ENCODE measurements around the gene SLC35B2. TPM values are rescaled to one million over a fixed set of nuclear protein-coding genes. Genes with fewer than 3 reads are reported as not detected.

The SLC35B2 gene
- total and polyA plus RNA-seq, 10 of the 15 experiments (the other 5 are each of a cell fraction or from before 2014, with no cell fraction given) = 11.3 to 45.4 (median 33.8) TPM

- TF ChIP-seq, protein P1, sequence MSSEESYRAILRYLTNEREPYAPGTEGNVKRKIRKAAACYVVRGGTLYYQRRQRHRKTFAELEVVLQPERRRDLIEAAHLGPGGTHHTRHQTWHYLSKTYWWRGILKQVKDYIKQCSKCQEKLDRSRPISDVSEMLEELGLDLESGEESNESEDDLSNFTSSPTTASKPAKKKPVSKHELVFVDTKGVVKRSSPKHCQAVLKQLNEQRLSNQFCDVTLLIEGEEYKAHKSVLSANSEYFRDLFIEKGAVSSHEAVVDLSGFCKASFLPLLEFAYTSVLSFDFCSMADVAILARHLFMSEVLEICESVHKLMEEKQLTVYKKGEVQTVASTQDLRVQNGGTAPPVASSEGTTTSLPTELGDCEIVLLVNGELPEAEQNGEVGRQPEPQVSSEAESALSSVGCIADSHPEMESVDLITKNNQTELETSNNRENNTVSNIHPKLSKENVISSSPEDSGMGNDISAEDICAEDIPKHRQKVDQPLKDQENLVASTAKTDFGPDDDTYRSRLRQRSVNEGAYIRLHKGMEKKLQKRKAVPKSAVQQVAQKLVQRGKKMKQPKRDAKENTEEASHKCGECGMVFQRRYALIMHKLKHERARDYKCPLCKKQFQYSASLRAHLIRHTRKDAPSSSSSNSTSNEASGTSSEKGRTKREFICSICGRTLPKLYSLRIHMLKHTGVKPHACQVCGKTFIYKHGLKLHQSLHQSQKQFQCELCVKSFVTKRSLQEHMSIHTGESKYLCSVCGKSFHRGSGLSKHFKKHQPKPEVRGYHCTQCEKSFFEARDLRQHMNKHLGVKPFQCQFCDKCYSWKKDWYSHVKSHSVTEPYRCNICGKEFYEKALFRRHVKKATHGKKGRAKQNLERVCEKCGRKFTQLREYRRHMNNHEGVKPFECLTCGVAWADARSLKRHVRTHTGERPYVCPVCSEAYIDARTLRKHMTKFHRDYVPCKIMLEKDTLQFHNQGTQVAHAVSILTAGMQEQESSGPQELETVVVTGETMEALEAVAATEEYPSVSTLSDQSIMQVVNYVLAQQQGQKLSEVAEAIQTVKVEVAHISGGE (CRISPR knock-in tag; IDR thresholded peaks at IDR 0.05) = no peak
- no peak for TF ChIP-seq NR2F1 (conservative IDR thresholded peaks at IDR 0.05)
- TF ChIP-seq, protein P2, sequence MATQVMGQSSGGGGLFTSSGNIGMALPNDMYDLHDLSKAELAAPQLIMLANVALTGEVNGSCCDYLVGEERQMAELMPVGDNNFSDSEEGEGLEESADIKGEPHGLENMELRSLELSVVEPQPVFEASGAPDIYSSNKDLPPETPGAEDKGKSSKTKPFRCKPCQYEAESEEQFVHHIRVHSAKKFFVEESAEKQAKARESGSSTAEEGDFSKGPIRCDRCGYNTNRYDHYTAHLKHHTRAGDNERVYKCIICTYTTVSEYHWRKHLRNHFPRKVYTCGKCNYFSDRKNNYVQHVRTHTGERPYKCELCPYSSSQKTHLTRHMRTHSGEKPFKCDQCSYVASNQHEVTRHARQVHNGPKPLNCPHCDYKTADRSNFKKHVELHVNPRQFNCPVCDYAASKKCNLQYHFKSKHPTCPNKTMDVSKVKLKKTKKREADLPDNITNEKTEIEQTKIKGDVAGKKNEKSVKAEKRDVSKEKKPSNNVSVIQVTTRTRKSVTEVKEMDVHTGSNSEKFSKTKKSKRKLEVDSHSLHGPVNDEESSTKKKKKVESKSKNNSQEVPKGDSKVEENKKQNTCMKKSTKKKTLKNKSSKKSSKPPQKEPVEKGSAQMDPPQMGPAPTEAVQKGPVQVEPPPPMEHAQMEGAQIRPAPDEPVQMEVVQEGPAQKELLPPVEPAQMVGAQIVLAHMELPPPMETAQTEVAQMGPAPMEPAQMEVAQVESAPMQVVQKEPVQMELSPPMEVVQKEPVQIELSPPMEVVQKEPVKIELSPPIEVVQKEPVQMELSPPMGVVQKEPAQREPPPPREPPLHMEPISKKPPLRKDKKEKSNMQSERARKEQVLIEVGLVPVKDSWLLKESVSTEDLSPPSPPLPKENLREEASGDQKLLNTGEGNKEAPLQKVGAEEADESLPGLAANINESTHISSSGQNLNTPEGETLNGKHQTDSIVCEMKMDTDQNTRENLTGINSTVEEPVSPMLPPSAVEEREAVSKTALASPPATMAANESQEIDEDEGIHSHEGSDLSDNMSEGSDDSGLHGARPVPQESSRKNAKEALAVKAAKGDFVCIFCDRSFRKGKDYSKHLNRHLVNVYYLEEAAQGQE (IDR thresholded peaks at IDR 0.05; ENCODE audit: low read depth, low read length) = no peak
- no peak for TF ChIP-seq JUNB (IDR thresholded peaks at IDR 0.05)
- TF ChIP-seq PAX8 (IDR thresholded peaks at IDR 0.05) = no peak
- TF ChIP-seq NRF1 (conservative IDR thresholded peaks at IDR 0.05; ENCODE audit: low read depth, low read length) = no peak
- TF ChIP-seq, protein P3, sequence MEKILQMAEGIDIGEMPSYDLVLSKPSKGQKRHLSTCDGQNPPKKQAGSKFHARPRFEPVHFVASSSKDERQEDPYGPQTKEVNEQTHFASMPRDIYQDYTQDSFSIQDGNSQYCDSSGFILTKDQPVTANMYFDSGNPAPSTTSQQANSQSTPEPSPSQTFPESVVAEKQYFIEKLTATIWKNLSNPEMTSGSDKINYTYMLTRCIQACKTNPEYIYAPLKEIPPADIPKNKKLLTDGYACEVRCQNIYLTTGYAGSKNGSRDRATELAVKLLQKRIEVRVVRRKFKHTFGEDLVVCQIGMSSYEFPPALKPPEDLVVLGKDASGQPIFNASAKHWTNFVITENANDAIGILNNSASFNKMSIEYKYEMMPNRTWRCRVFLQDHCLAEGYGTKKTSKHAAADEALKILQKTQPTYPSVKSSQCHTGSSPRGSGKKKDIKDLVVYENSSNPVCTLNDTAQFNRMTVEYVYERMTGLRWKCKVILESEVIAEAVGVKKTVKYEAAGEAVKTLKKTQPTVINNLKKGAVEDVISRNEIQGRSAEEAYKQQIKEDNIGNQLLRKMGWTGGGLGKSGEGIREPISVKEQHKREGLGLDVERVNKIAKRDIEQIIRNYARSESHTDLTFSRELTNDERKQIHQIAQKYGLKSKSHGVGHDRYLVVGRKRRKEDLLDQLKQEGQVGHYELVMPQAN (conservative IDR thresholded peaks at IDR 0.05) = no peak
- TF ChIP-seq, protein P4, sequence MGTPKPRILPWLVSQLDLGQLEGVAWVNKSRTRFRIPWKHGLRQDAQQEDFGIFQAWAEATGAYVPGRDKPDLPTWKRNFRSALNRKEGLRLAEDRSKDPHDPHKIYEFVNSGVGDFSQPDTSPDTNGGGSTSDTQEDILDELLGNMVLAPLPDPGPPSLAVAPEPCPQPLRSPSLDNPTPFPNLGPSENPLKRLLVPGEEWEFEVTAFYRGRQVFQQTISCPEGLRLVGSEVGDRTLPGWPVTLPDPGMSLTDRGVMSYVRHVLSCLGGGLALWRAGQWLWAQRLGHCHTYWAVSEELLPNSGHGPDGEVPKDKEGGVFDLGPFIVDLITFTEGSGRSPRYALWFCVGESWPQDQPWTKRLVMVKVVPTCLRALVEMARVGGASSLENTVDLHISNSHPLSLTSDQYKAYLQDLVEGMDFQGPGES (IDR thresholded peaks at IDR 0.05) = no peak
- TF ChIP-seq MTA2 (IDR thresholded peaks at IDR 0.05; ENCODE audit: low read depth) = no peak
- TF ChIP-seq CREB1 (IDR thresholded peaks at IDR 0.05; ENCODE audit: low read depth) = no peak
Observed at GRCh38 chr6:44272529-44272928, 15.2 kb upstream of the SLC35B2 start (continued).

Measured in GM12878 (cell line).